SH-SY5Y (cell line): ENCODE results near the gene BMAL1.

Experiments used
- GATA2 ChIP-seq: IDR thresholded peaks from 2 replicates; pipeline ENCODE4 v1.6.1; 2011; ENCODE audit warnings: mild to moderate bottlenecking, low read depth, low read length
- GATA3 ChIP-seq: IDR thresholded peaks from 2 replicates; pipeline ENCODE4 v1.6.1; 2011; ENCODE audit warnings: low read depth, mild to moderate bottlenecking, low read length, moderate library complexity

DNA sequence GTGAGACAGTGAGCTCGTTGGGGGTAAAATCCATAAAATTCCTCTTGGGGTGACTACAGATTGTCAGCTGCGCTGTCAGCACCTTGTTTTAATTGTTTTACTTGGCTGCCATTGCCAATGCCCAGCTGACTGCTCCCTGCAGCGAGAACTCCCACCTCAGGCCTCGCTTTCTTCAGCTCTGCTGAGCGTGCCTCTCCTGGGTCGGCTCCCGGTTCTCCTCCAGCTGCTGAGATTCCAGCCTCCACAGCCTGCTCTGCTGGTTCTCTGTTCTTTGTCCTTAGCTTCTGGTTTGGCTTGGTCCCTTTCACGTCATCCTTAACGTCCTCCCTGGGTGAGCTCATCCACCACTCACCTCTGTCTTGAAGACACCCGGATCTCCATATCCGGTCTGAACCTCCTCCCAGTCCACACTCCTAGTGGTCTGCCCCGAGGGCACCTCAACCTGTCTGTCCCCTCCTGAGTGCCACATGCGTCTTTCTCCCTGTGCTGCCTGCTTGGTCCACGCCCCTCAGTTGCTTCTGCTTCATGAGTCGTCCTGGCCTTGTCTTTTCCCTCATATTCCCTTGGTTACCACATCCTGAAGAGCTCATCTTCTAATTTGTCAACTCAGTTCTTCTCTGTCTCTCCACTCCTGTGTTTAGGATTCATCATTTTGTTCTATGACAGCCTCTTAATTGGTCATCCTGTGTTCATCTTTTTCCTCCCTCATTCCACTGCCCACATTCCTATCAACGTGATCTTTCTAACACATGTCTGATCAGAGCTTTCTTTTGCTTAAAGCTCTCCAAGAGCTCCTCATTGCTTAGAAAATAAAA, 35.6 kb downstream of the BMAL1 start:
- no peak for TF ChIP-seq GATA2
- no peak for TF ChIP-seq GATA3
